Measurements from ENCODE around the gene BCL2.

DNA sequence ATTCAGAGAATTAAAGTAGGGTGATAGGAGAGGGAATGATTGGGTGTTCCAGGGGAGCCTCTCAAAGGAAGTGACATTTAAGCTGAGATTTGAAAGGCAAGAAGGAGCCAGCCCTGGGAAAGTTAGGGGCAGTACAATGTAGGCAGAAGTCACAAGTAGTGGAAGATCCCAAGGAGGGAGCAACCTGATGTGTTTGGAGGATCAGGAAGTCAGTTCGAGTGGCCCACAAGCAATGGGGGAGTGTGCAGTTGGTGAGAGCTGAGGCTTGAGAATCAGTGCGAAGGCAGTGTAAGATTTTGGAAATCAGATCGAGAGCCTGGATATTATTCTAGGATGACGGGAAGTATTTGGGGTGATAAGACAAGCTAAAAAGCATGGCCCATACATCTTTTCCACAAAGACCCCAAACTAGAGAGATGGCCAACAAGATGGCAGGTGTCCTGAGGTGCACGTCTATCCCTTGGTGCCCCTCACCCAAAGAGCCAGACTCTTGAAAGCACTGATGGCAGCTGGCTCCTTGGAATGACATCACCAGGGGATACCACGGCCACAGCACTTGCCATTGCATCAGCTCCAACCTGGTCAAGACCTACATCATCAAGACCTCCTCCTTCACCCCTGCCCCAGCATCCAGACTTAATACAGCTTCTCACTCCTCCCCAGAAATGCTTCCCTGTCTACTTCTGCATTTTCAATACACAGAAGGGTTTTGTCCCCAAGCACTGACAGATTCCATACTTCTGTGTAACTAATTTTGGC is 127.3 kb downstream of the BCL2 start:
- TF ChIP-seq, protein P1, sequence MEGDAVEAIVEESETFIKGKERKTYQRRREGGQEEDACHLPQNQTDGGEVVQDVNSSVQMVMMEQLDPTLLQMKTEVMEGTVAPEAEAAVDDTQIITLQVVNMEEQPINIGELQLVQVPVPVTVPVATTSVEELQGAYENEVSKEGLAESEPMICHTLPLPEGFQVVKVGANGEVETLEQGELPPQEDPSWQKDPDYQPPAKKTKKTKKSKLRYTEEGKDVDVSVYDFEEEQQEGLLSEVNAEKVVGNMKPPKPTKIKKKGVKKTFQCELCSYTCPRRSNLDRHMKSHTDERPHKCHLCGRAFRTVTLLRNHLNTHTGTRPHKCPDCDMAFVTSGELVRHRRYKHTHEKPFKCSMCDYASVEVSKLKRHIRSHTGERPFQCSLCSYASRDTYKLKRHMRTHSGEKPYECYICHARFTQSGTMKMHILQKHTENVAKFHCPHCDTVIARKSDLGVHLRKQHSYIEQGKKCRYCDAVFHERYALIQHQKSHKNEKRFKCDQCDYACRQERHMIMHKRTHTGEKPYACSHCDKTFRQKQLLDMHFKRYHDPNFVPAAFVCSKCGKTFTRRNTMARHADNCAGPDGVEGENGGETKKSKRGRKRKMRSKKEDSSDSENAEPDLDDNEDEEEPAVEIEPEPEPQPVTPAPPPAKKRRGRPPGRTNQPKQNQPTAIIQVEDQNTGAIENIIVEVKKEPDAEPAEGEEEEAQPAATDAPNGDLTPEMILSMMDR (IDR thresholded peaks at IDR 0.05; ENCODE audit: borderline replicate concordance, extremely low read depth, low read length, poor library complexity, severe bottlenecking): no peak
- TF ChIP-seq EZH2 (IDR thresholded peaks at IDR 0.05; ENCODE audit: borderline replicate concordance, low read depth, low read length, severe bottlenecking): no peak
